Measurements from ENCODE around the gene POFUT1.
"Not testable (repeated sequence)": the region's sequence is repeated elsewhere in the genome, so short reads cannot be mapped to it uniquely, and the experiment has no call there.

The POFUT1 gene

DNA sequence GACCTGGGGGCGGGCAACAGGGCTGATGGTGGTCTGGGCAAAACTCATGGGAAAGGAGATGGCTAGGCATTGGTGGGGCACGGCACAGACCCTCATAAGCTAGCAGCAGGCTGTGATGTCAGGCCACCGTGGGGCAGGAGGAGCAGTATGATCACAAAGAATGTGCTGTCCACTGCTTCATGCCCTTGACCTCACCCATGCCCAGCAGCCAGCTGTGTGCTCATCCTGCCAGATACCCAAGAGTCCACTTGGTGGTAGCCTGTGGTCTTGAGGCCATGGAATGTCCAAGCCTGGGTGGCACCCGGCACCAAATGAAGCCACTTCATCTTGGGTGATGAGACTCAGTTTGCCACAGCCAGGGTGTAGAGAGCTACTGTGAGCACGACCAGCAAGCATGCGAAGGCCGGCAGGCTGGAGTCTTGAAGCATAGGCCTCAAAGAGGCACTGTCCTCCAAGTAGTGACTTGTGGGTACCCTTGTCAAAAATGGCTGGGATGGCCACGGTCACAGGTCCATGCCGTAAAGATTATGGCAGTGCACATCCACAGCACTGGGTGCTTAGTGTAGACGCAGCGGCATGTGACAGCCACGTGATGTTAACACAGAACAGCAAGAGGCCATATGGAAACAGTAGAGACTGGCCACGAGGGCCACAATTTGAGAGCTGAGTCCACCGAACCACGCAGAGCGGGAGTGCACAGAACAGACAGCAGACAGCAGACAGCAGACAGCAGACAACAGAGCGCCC, 19.1 kb upstream of the POFUT1 start:
- in situ Hi-C loops (cut with MboI; ENCODE audit: low sequenced_read_pairs), result no loop called here

DNA sequence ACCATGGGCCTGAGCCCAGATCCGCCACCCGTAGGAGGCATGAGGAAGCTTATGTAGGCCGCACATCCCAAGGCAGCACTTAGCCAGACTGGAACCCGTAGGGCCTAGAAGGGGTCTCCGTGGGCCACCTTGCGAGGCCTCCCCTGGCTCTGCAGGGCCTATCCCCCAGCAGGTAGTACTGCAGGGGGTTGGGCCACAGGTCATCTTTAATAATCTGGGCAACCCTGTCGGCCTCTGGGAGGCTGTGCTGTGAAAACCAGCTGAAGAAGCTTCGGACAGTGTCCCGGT, 18.6 kb upstream of the POFUT1 start:
- in situ Hi-C loops (cut with MboI; ENCODE audit: low sequenced_read_pairs), result no loop called here

DNA sequence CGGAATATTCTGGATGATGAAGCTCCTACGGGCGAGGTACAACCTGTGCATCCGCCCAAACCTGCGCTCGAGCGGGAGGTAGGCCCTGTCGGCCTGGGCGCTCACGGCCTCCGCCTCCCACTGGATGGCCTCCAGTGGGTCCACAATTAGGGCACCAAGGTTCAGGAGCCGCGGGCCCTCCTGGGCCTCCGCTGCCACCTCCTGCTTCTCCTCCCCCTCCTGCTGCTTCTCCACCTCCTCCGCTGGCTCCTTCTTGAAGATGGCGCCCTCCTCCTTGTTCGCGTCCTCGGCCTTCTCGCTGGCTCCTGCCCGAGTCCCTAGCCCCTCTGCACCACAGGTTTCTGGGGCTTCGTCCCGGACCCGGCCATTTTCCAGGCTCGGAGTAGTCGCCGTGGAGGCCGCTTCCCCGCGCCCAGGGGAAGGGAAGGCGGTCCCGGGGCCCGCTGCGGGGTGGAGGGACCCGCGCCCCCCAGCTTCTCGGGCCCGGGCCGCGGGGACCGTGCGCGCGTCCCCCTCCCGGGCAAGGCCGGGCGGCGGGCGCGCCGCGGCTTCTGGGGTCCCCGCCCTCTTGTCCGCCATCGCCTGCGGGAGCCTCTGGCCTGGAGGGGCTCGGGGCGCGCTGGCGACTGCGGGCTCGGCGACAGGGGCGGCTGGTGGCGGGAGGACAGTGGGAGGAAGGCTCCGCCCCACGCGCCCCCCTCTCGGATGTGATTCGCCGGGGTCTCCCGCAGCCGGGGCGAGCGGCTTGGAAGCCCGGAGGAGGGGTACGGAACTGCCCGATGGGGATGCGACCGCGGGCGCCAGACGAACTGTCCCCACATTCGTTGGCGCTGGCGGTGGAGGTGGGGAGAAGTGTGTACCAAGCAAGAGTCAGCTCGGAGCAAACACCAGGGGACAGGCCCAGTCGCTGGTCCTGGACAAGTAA, 17.7 kb upstream of the POFUT1 start:
- in situ Hi-C loops (cut with MboI; ENCODE audit: low sequenced_read_pairs), result no loop called here

DNA sequence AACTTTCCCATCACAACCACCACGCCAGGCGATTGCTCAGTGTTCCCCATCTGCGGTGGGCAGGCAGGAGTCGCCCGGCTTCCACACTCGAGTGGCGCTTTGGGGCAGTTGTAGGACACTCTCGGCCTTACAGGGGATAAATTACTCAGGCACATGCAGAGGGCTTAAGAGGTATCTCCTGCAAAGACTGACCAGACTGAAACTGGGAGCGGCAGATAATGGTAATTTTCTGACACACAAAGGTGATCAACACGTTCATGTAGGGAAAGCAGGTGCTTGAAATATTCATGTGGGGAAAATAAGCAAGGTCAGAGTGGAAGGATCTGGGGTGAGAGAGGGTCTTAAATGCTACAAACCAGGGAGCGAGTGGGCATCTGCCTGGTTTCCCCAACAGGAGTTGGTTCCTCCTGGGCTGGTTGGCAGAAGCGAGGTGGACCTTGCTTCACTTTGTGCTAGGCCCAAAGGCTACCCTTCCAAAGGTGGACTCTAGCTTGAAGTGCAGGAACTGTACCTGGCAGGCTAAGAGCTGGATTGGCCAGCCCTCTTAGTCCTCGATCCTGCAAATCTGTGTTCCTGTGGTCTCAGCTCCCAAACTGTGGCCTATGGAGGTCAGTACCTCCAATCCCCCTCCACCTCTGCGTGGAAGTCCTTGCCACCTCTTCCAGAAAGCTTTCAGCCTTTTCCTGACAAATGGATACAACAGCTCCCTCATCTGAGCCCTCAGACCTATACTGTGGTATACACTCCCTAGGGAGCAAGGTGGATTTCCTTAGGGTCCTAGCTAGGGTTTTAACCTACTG, 16.9 kb upstream of the POFUT1 start:
- in situ Hi-C loops (cut with MboI; ENCODE audit: low sequenced_read_pairs), result no loop called here

DNA sequence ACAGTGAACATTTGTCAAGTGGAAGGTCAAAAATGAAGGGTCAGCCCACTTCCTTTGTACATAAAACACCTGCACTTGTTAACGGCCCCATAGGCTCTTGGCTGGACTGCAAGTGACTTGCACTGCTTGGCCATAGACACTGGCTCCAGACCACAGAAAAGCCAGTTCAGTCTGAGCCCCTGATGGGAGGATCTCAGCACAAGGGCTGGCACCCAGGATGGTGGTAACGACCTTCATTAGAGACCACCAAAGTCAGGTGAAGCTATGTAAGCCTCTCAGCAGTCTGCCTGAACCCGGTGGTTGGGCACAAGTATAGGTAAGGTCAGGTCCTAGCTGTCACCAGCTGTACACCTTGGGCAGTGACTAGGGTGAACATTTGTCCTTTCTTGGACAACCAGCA, 16.3 kb upstream of the POFUT1 start:
- in situ Hi-C loops (cut with MboI; ENCODE audit: low sequenced_read_pairs), result no loop called here

DNA sequence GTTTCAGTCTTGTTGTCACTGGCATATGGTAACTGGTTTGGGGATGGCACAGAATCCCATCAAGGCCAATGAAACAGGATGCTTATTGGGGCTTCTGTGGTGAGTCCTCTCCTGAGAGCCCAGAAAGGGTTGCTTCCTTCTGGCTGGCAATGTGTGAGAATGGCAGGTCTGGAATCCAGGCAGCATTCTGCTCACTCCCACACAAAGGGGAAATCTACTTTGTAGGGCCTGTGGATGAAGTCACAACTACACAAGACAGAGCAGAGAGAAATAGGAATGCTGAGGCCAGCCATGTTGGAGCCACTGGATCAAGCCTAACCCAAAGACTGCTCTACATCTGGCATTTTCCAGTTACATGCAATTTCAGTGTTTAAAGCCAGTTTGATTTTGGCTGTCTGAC, 15.8 kb upstream of the POFUT1 start:
- in situ Hi-C loops (cut with MboI; ENCODE audit: low sequenced_read_pairs), result no loop called here

DNA sequence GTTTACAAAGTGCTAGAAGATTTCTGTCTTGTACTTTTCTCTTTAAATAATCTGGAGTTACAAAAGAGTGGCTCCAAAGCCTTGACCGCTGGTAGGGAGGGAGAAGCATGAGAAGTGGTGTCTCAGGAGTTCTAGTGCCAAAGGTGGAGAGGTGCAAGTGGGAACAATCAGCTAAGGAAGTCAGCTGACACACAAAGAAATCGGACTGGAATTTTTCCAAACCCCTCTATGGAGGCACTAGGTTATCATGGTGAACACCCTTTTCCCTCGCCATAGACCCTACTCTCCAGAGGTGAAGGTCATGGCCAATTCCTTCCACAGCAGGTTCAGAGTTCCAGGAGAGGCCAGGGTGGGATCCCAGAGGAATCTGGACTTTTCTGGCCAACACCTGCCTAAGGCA, 15.0 kb upstream of the POFUT1 start:
- in situ Hi-C loops (cut with MboI; ENCODE audit: low sequenced_read_pairs), result no loop called here

DNA sequence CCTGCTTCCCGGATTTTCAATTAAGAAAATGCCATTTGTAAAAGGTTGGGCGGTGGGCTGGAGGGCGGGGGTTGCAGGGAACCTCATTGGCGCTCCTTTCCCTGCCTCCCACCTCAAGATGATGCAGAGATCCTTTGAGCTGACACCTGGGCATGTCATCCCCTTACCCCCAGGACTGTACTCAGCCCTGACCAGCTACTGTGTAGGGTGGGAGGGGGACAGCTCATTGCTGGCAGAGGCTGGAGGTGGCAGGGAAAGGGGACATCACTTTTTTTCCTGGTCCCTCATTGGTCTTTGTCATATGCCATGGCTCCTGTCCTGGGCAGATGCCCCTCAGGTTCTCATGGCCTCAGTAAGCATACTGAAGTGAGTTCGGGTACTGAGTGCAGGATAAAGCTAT, 14.3 kb upstream of the POFUT1 start:
- in situ Hi-C loops (cut with MboI; ENCODE audit: low sequenced_read_pairs), result not testable (repeated sequence)

DNA sequence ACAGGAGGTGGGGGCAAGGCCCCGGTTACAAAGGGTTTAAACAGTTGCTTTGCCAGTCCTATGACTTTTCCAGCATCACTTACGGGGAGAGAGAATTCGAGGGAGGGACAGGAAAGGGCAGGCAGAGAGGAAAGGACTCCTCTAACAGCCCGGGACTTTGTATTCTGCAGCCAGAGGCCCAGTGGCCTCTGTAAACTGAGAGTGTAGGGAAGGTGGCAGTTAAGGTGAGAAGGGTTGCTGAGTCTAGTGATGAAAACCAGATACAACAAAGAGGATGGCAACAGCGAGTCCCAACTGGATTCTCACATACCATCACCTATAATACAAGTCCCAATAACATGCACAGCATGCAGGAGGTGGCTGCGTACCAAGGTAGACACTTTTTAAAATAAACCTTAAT, 13.7 kb upstream of the POFUT1 start:
- in situ Hi-C loops (cut with MboI; ENCODE audit: low sequenced_read_pairs), result no loop called here

DNA sequence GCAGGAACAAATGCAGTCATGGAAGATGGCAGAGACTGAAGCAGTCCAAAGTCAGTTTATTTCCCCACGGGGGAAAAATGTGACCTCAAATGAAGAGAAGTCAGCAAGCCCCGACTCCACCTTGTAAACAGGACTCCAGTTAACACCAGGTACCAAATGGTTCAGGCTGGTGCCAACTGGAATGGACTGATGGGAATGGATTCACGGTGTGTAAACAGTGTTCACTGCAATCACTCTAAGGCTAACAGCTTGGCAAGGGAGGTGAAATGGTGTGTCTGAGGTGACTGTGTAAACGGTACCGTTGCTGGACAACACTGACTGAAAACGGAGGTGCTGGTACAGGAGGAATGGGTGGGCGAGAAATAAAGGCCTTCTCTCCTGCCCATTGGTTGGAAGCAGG, 12.1 kb upstream of the POFUT1 start:
- in situ Hi-C loops (cut with MboI; ENCODE audit: low sequenced_read_pairs), result no loop called here

DNA sequence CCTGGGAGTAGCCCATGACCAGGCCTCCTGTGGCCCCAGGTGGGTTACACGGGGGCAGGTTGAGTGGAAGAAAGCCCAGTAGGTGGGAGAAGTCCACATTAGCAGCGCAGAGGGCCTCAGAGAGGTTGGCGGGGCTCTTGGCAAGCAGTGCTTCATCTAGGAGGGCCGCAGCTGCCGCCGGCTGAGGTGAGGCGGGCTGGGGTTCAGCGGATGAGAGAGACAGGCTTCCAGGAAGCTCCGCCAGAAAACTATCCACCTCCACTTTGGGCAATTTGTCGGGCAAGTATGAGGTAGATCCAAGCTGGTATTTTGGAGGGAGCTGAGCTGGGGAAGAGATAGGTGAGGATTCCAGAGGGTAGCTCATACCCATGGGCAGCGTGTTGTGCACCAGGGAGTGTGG, 11.1 kb upstream of the POFUT1 start:
- in situ Hi-C loops (cut with MboI; ENCODE audit: low sequenced_read_pairs), result not testable (repeated sequence)

DNA sequence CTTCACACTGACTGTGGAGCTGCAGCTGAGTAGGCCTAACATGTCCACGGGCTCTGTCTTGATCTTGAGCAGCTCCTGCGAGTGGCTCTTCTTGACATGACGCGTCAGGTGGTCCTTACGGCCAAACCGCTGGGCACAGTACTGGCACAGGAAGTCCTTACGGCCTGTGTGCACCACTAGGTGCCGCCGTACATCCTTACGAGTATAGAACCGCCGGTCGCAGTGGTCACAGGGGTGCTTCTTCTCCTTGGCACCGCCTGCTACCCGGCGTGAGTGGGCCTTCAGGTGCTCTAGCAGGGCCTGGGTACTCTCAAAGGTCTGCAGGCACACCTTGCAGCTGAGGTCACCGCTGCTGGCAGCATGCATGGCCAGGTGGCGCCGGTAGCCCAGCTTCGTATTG, 10.5 kb upstream of the POFUT1 start:
- in situ Hi-C loops (cut with MboI; ENCODE audit: low sequenced_read_pairs), result not testable (repeated sequence)

DNA sequence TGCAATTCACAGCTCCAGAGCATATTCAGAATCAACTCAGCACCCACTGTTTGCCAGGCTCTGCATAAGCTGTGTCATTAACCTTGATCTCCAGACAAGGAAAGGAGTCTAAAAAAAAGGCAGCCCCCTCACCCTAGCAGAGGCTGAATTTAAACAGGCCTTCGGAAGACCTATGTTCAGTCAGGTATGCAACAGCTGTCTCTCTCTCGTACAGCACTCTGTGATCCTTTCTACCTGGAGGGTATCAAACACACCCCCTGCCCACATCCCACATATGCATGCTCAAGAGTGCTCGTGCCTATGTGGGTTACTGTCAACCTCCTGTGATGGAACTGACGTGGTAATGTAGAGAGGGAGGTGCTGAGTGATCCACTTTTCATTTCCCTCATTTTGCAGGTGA, 8.7 kb upstream of the POFUT1 start:
- in situ Hi-C loops (cut with MboI; ENCODE audit: low sequenced_read_pairs), result no loop called here

DNA sequence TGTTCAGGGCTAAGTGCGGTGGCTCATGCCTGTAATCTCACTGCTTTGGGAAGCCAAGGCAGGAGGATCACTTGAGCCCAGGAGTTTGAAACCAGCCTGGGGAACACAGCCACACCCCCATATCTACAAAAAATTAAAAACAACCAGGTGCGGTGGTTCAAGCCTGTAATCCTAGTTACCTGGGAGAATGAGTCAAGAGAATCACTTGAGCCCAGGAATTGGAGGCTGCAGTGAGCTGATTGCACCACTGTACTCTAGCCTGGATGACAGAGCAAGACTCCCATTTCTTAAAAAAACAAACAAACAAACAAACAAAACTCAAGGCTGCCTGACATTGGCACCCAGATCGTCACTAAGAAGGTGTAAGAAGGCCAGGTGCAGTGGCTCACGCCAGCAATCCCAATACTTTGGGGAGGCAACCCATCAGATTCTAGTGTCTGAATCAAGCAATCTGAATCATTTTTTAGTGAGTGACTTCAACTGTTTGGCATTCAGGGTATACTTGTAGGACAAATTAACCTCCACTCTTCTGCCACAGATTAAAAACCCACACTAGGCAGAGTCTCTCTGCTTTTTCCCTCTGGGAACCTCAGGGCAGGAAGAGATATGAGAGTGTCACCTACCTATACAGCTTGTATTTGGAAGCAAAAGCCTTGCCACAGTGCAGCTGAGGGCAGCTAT, 6.2 kb upstream of the POFUT1 start:
- in situ Hi-C loops (cut with MboI; ENCODE audit: low sequenced_read_pairs), result no loop called here

DNA sequence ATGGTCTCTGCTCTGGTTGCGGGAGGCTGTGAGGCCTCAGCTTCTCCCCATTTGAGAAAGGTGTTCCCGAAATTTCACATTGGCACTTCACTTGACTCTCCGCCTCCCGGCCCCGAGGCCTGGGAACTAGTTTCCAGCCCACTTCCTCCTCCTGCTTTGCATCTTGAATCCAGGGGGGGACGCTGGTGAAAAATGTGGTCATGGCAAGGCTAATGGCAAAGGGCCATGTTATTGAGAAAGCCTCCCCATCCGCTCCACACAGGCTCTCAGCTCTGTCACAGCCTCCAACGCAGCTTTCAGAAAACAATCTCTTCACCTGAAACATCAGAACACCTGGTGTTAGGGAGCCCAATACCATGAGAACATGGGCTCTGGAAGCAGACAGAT, 5.7 kb upstream of the POFUT1 start:
- in situ Hi-C loops (cut with MboI; ENCODE audit: low sequenced_read_pairs), result no loop called here

DNA sequence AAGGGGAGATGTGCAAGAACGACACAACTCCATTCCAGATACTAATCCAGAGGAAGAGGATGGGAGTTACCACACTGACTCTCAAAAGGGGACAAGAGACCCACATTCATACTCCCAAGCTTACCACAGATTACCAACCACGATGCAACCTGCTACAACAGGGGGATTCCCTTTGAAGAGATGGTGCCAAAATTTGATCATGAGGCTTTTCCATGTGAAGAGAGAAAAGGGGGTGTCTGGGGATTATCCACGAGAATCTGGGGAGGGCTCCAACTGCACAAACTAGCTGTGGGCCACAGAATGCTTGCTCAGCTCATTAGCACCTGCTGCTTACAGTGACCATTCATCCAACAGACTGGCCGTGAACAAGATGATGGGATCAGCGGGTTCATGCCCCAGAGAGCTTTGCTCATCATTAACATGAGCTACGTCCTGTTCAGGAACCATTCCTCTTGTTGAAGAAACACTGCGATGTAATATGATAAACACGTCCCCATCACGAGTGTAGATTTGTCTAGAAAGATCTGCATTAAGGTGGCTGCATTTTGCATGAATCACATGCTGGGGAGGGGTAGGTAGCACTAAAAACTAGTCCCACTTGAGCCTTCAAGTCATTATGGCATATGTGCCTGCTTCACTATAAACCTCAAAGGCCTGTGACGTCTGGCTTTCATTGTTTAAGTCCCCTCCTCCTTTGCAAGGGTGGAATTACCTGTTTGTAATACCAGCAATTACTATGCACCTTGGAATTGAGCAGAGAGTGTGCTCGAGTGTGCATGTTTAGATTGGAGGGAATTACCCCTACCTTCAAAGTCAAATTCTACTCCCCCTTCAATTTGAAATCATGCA, 4.1 kb upstream of the POFUT1 start:
- in situ Hi-C loops (cut with MboI; ENCODE audit: low sequenced_read_pairs), result no loop called here

DNA sequence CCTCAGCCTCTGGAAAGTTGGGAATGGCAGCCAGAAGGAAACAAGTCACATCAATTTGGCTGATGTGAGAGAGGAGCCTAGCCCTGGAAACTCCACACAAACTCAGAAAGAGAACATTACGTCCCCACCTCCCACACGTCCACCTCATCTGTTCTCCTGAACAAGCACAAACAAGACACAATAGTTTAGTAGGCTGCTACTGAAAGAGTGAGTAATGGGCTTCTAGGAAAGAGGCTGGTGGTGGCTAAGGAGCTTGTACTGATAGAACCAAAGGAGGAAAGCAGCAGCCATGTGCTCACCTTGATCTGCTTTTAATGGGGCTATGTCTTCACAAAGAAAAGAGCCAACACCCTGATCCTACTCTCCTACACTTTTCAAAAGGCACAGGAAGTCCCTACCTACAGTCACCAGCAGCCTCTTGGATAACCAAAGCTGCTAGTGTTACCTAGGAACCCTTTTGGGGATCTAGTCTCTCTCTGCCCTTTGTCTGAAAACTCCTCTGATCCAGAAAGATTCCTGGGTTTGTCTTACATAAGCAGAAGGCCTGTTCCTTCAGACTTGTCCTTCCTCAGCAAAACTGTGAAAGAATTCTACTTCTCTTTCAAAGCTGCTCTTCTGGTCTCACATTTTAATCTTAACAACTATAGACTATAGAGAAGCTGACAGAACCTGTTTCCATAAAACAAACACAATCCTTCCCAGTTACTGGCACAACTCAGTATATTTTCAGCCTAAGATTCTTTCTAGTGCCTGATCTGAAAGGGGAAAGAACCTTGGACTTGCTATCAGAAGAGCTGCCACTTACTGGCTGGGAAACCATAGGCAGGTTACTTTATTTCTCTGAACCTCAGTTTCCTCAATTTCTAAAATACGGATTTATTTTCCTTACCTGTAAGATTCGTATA, 3.2 kb upstream of the POFUT1 start:
- in situ Hi-C loops (cut with MboI; ENCODE audit: low sequenced_read_pairs), result no loop called here

DNA sequence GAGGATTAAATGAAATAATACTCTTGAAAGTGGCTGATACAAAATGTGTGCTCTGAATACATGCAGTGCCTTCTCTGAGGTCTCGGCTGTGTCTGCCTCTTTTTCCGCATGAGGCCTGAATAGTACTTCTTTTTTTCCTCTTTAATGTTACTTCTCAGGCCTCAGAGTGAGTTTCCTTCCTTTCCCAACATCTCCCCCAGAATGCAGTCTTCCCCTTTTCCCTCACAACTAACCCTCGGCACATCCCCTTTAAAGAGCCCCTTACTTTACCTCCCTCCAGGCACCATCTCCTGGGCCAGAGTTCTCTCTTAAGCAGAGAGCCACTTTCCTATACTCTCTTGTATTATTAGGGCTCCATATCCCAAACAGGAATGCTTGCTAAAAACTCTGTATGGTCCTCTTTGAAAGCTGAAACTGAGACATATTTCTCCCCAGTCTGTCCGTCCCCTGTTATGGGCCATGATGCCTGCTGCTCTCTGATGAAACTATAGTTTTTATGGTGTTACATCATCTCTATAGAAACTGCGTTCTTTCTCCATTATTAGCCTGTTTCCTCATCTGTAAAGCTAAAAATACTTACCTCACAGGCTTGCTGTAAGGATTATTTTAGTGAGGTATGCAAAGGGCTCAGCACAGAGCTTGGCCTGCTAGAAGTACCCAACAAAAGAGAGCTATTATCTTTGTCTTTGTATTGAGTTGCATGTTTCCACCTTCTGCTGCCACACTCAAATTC, 2.4 kb upstream of the POFUT1 start:
- in situ Hi-C loops (cut with MboI; ENCODE audit: low sequenced_read_pairs), result no loop called here
